GM20000 (cell line): ENCODE measurements around the gene RAB3IL1.

Experiments used
- DNase-seq: peaks from one replicate; pipeline ENCODE4 v3.0.0; 2012; ENCODE audit warnings: low spot score
- TF ChIP-seq, protein P1 (sequence below): IDR thresholded peaks from 2 replicates; pipeline ENCODE4 v1.5.1; 2012; ENCODE audit warnings: mild to moderate bottlenecking, control low read depth; ENCODE audit errors: extremely low read depth, missing control alignments

The RAB3IL1 gene

DNA sequence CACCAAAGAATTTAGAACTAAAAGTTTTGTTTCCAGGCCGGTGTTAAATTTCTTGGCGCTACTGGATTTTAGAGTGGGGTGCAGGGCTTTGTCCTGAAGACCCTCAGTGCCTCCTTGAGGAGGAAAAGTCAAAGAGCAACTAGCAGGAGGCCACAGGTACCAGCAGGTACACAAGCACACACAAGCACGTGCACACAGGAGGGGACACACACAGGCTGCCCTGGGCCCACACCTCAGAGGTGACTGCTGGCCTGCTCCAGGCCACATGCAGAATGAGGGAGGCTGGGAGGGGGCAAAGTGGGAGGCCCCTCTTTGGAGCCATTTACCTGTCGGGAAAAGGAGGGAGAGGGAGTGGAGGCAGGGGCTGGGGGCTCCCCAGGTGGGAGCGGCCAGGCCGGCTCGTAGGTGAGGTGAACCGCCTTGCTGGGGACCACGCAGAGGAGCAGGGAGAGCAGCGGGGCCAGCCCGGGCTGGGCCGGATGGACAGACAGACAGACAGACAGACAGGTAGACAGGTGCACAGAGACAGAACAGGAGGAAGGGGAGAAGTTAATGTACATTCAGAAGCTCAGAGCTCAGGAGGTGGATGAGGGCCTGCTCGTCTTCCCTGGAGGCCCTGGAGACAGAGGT is 12.2 kb downstream of the RAB3IL1 start:
- TF ChIP-seq, protein P1, sequence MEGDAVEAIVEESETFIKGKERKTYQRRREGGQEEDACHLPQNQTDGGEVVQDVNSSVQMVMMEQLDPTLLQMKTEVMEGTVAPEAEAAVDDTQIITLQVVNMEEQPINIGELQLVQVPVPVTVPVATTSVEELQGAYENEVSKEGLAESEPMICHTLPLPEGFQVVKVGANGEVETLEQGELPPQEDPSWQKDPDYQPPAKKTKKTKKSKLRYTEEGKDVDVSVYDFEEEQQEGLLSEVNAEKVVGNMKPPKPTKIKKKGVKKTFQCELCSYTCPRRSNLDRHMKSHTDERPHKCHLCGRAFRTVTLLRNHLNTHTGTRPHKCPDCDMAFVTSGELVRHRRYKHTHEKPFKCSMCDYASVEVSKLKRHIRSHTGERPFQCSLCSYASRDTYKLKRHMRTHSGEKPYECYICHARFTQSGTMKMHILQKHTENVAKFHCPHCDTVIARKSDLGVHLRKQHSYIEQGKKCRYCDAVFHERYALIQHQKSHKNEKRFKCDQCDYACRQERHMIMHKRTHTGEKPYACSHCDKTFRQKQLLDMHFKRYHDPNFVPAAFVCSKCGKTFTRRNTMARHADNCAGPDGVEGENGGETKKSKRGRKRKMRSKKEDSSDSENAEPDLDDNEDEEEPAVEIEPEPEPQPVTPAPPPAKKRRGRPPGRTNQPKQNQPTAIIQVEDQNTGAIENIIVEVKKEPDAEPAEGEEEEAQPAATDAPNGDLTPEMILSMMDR = no peak
- no peak for DNase-seq

DNA sequence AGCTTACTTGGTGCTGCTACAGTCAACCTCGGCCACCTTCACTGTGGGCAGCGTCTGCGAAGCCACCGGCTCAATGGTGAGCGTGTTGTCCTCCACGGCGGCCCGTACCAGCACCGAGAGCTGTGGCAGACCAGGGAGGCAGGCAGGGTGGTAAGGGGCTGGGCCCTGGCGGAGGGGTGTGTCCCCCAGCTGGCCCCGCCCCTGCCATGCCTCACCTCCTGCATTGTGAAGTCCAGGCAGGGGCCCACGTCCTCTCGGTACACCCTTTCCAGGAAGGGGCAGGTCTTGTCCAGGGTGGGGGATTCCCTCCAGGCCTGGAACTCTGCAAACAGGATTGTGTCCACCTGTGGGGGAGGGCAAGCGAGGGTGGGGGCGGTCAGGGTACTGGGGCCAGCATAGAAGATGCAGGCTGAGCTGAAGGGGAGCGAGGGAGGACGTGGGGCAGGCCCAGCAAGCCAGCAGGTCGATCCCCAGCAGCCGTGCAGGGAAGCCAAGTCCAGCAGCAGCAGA is 12.8 kb downstream of the RAB3IL1 start:
- DNase-seq = no peak
- TF ChIP-seq, protein P1 = no peak

DNA sequence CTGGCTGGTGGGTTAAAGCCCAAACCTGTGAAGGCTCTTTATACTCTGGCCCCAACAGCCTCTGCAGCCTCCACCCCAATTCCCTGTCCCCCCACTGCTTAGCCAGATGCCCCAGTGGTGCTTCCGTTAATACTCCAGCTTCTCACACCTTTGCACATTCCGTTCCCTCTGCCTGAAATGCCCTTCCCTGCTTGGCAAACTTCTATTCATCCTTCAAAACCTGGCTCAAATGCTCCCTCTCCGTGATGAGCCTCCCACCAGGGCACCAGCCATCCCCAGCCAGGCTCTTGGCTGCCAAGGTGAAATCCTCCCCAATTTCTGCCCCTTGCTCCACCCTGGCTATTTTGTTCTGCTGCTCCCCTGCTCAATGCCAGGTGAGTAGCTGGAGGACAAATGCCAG is 13.5 kb downstream of the RAB3IL1 start:
- TF ChIP-seq, protein P1 = no peak
- no peak for DNase-seq

DNA sequence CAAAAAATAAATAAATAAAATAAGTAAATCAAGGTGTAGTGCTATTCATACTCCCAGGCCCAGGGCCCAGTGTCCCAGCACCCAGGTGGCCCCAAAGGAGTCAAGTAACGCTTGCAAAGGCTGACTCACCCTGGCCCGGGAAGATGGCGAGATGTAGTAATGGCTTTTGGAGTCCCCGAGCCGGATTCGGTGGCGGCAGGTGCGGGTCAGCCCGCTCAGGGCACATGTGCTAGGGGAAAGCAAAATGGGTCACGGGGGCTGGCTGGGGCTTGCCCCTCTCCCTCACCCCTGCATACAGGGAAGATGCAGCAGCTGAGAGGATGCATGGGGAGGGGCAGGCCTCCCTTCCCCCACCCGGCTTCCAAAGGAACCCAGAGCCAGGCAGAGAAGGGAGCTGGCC is 15.1 kb downstream of the RAB3IL1 start:
- no peak for DNase-seq
- TF ChIP-seq, protein P1 = no peak

DNA sequence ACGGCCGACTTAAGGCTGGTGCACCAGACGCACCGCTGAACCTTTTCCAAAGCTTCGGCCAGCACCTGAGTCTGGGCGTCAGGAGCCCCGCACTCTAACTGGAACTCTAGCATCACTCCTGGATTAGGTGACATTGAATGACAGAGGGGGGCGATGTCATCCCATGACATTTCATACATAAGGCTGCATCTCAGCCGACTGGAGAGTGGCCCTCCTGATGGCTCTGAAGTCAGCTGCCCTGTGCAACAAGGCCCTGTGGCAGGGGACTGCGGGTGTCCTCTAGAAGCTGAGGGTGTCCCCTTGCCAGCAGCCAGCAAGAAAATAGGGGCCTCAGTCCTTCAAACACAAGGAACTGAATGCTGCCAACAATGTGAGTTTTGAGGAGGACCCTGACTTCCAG is 16.0 kb downstream of the RAB3IL1 start:
- no peak for DNase-seq
- TF ChIP-seq, protein P1 = no peak

DNA sequence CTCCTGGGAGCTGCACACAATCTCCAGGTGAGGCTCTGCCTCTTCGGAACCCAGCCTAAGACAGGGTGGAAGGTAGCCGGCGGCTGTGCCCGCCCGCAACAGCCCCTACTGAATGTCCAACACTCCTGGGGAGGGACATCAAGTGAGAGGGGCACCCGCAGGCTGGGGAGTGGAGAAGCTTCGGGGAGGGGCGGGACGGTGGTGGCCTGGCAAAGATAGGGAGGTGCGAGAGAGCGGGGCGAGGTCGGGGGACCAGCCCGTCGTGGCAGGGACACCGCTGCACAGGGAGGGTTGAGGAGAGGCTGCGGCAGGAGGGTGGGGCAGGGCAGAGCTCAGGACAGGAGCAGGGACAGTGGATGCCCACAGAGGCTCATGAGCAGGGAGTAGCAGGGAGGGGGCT is 17.1 kb downstream of the RAB3IL1 start:
- TF ChIP-seq, protein P1 = no peak
- DNase-seq = no peak

DNA sequence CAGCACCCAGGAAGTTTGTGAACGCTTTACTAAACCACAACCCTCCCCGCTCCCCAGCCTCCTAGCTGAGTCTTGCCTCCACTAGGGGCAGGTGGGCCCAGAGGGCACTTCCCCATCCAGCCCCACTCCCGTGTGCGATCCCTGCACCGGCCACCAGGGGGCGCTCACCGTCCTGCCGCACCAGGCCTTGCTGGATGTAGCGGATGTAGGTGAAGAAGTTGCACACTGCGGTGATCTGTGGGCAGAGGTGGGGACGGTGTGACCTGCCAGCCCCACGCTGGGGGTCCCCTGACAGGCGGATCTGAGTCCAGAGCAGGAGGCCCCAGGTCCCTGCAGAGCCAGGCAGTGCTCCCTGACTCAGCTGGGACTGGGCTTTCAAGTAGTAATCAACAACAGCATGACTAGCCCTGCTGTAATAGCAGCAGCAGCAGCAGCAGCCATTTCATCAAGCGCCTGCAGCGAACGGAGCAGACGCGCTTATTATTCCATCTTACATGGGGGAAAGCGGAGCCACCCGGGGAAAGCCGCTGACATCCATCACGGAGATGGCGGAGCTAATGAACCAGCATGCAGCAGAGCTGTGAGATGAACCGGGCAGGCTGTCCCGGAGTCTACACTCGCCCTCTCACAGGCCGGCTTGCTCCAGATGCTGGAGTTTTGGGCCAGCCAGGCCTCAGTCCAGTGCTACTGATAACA is 18.1 kb downstream of the RAB3IL1 start:
- TF ChIP-seq, protein P1 = peak; percentile 100
- peak; percentile 95 for DNase-seq
